DMS153 treated with DMSO at 0.1 percent for 48 hours (cell line): Measurements from ENCODE around the gene PLA2G4A.

Experiments used
- DNase-seq: peaks from one replicate; lab custom pipeline; 2025; ENCODE audit not compliant: unreplicated experiment; lab: John Stamatoyannopoulos, UW

The PLA2G4A gene

GRCh38 chr1:186831168-186831567 is 2.4 kb downstream of the PLA2G4A start:
- no peak for DNase-seq

GRCh38 chr1:186834399-186834958 is 5.7 kb downstream of the PLA2G4A start:
- DNase-seq: no peak

- DNase-seq: no peak
Observed at GRCh38 chr1:186835448-186835847, 6.7 kb downstream of the PLA2G4A start.

GRCh38 chr1:186837806-186838205 is 9.1 kb downstream of the PLA2G4A start:
- DNase-seq: no peak

- DNase-seq: no peak
Observed at GRCh38 chr1:186838380-186839040, 9.8 kb downstream of the PLA2G4A start.

GRCh38 chr1:186839041-186839400 is 10.3 kb downstream of the PLA2G4A start:
- no peak for DNase-seq

GRCh38 chr1:186841599-186841998 is 12.8 kb downstream of the PLA2G4A start:
- no peak for DNase-seq

GRCh38 chr1:186842547-186842946 is 13.8 kb downstream of the PLA2G4A start:
- no peak for DNase-seq

- DNase-seq: no peak
Observed at GRCh38 chr1:186843226-186843625, 14.5 kb downstream of the PLA2G4A start.

- no peak for DNase-seq
Observed at GRCh38 chr1:186843931-186844330, 15.2 kb downstream of the PLA2G4A start.

GRCh38 chr1:186845576-186846210 is 16.9 kb downstream of the PLA2G4A start:
- no peak for DNase-seq

- no peak for DNase-seq
Observed at GRCh38 chr1:186848509-186849130, 19.9 kb downstream of the PLA2G4A start.

GRCh38 chr1:186849271-186849671 is 20.5 kb downstream of the PLA2G4A start:
- no peak for DNase-seq

GRCh38 chr1:186849826-186850225 is 21.1 kb downstream of the PLA2G4A start:
- no peak for DNase-seq

GRCh38 chr1:186854102-186854501 is 25.4 kb downstream of the PLA2G4A start:
- DNase-seq: no peak

GRCh38 chr1:186858923-186859322 is 30.2 kb downstream of the PLA2G4A start:
- DNase-seq: no peak

- DNase-seq: no peak
Observed at GRCh38 chr1:186859995-186860394, 31.2 kb downstream of the PLA2G4A start.

- no peak for DNase-seq
Observed at GRCh38 chr1:186864296-186864695, 35.5 kb downstream of the PLA2G4A start.

- DNase-seq: no peak
Observed at GRCh38 chr1:186865253-186865652, 36.5 kb downstream of the PLA2G4A start.

GRCh38 chr1:186865857-186866256 is 37.1 kb downstream of the PLA2G4A start:
- no peak for DNase-seq

- DNase-seq: no peak
Observed at GRCh38 chr1:186869526-186870228, 40.9 kb downstream of the PLA2G4A start.

- DNase-seq: no peak
Observed at GRCh38 chr1:186871784-186872183, 43.0 kb downstream of the PLA2G4A start.
